Hematopoietic multipotent progenitor cell treated with erythropoietin and hydrocortisone succinate and interleukin-3 and kit ligand, for 4 days (in vitro differentiated cells): ENCODE measurements around the gene KRTAP1-5.
"Not testable (repeated sequence)": the region's sequence is repeated elsewhere in the genome, so short reads cannot be mapped to it uniquely, and the experiment has no call there.

Source experiments
- DNase-seq: peaks from one replicate; pipeline ENCODE4 v3.0.0-alpha.2; 2015

Gene KRTAP1-5

GRCh38 chr17:41026715-41027471 lies at the start of gene KRTAP1-5:
Gene KRTAP1-5 (minus strand): TSS chr17:41027208. CDS start chr17:41027155, 53 bp downstream.
- no peak for DNase-seq

- no peak for DNase-seq
These were observed 49.8 kb upstream of the KRTAP1-5 start for GRCh38 chr17:41076788-41077187.

DNA sequence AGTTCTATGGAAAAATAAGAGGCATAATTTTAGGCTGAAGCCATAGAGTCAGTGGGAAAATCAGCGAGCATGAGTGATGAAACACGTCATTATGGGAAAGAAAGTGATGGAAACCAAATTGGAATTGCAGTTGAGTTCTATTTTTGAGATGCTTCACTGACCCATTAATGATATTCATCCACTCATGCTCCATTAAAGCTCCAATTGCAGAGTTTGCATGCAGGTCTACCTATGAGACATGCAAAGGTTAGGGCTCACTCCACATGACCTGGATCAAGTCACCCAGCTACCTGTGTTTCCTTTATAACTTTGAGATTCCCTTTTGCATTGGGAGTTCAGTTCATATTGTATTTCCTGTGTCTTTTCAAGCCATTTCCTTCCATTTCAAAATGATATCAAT lies 46.7 kb upstream of the KRTAP1-5 start:
- DNase-seq: no peak

DNA sequence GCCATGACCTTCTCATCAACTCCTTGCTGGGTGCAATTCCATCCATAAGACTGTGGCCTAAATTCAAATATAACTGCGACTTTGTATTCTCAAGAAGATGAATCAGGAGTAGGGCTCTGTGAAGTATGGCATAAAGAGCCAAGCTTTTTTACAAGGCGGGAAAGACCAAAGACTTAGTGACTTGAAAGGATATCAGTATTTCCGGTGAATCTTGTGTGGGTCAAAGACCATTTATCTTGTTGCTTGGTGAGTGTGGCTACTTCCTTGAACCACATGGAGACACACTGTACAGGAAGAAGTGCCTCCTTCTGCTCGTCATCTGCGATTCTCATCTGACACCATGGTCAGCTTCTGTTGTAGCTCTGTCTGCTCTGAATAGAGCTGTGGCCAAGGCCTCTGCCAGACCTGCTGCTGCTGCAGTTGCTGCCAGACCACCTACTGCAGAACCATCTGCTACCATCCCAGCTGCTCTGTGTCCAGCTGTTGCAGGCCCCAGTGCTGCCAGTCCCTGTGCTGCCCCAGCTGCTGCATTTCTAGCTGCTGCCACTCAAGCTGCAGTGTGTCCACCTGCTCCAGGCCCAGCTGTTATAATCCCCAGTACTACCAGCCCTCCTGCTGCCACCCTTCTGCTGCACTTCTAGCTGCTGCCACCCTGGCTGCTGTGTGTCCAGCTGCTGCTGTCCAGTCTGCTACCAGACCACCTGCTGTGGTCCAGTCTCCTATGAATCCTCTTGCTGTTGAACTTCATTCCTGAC lies 44.8 kb upstream of the KRTAP1-5 start:
- no peak for DNase-seq

GRCh38 chr17:41069031-41069430 lies 42.0 kb upstream of the KRTAP1-5 start:
- DNase-seq: peak; percentile 14

DNA sequence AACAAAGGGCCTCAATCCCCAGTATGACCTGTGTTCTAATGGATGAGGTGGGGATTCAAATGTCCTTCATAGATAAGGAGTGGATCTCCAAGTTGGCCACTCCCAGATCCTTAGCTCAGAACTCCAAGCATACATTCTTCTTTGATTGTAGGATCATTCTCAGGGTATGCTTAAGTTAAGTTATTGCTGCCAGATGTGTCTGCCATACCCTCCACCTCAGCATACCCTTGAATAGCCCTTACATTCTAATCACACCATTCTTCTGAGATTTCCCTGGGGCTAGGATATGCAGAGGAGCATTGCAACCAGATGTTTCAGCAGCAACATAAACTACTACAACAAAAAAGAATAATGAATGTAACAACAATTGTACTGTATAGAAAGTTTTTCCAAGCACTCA lies 40.3 kb upstream of the KRTAP1-5 start:
- DNase-seq: no peak

GRCh38 chr17:41065829-41066624 lies 39.0 kb upstream of the KRTAP1-5 start, which contains the start of gene KRTAP2-4:
Gene KRTAP2-4 (minus strand): TSS chr17:41065879. CDS start chr17:41065845, 34 bp downstream.
- DNase-seq: peak; percentile 51

DNA sequence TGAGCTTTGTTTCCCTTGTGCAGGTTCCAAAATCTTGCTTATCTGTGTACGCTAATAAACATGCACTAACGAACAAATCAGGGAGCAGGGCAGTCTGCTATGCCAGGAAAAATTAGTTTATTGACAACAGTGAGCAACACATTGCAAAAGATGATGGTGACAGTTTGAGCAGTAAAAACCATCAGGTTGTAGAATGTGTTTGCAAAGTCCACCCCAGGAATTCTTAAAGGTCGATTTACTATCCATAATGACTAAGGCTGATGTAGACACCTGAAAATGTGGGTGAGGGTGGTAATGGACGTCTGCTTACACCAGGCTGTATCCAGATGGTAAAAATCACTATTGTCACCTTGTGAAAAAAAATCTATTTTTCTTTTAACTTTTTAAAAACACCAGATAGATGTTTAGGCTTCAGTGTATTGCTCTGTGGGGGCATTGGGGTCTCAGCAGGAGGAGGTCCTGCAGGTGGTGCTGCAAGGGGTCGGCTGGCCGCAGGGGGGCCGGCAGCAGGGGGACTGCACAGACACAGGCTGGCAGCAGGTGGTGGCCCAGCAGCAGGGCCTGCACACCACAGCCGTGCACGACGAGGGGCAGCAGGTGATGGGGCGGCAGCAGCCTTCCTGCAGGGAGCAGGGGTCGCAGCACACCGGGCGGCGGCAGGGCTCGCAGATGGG lies 38.1 kb upstream of the KRTAP1-5 start:
- DNase-seq: not testable (repeated sequence)

DNA sequence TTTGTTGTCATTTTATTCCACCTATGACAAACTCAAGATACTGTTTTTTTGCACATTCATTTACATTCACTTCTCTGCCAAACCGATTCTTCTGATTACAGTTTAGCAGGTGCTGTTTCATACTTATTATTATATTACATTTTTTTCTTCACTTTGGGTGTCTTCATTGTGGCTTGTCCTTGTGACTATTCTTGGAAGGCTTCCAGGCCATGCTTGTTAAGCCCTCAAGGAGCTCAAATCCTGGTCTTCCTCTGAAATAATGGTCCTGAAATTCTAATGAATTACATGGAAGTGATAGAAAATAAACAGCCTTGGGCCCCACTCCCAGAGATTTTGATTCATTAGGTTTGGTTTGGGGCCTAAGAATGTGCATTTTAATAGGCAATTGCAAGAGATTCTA lies 37.3 kb upstream of the KRTAP1-5 start:
- peak; percentile 7 for DNase-seq

- DNase-seq: no peak
These were observed 36.4 kb upstream of the KRTAP1-5 start for GRCh38 chr17:41063449-41063848.

GRCh38 chr17:41061964-41062363 lies 35.0 kb upstream of the KRTAP1-5 start:
- no peak for DNase-seq

- DNase-seq: no peak
These were observed 33.1 kb upstream of the KRTAP1-5 start, which contains the start of gene KRTAP2-3 for GRCh38 chr17:41060052-41060604. Gene KRTAP2-3 (minus strand): TSS chr17:41060114. CDS start chr17:41060050, 64 bp downstream.

DNA sequence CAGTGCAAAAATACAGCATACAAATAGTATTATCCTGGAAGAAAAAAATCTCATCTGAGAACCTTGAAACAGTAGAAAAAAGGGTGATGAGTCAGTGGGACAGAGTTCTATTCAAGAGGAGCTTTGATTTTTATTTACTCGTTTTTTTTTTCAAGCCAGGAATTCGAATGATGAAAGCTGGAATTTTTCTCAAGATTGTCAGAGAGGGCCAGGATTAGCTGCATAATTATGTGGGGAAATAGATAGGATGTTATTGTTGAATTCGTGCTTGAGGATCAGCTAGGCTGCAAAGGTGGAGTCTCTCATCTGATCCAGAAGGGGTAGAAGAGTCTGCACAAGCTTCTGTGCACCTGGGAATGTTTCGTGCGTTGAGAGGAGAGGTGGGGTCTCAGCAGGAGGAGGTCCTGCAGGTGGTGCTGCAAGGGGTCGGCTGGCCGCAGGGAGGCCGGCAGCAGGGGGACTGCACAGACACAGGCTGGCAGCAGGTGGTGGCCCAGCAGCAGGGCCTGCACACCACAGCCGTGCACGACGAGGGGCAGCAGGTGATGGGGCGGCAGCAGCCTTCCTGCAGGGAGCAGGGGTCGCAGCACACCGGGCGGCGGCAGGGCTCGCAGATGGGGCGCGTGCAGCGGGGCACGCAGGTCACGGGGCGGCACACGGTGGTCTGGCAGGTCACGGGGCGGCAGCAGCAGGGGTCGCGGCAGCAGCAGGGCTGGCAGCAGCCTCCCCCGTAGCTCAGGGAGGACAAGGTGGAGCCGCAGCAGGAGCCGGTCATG lies 32.5 kb upstream of the KRTAP1-5 start:
- not testable (repeated sequence) for DNase-seq

DNA sequence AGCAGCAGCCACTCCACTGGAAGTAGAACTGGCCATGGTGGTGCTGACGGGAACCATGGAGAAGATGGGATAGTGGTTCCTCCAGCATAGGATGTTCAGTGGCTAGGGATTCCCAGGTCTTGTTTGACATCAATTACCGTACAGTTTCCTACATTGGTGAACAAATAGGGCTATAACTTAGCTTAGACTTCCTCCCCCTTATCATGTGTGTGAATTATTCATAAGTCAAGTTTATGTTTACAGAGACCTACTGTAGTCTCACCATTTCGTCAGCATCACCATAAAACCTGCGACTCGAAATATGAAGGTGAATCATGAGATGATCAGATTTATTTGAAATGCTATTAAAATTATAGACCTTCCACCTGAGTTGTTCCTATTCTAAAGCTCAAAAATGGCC lies 31.7 kb upstream of the KRTAP1-5 start:
- no peak for DNase-seq

- DNase-seq: no peak
These were observed 30.5 kb upstream of the KRTAP1-5 start for GRCh38 chr17:41057547-41057946.

DNA sequence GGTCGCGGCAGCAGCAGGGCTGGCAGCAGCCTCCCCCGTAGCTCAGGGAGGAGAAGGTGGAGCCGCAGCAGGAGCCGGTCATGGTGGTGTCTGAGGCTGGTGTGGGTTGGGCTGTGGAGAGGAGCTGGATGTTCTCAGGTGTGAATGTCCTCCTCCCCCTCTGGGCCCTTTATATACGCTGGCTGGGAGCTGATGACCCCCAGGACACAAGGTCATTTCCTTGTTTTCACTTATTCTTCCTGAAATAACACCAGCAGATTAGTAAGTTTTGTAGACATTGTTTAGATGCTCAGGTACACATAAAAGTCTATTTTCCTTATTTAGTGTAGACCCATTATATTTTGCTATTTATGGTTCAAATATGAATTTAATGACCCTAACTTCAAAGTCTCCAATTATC lies 28.1 kb upstream of the KRTAP1-5 start, which contains the start of gene KRTAP2-2:
KRTAP2-2 (minus strand) TSS at position 101 of the 400 bp plus-strand sequence; CDS start at position 82, 19 bp downstream.
- not testable (repeated sequence) for DNase-seq

- not testable (repeated sequence) for DNase-seq
These were observed 27.5 kb upstream of the KRTAP1-5 start for GRCh38 chr17:41054556-41054955.

- DNase-seq: no peak
These were observed 27.0 kb upstream of the KRTAP1-5 start for GRCh38 chr17:41054025-41054424.

- no peak for DNase-seq
These were observed 25.6 kb upstream of the KRTAP1-5 start for GRCh38 chr17:41052566-41052965.

GRCh38 chr17:41049110-41049509 lies 22.1 kb upstream of the KRTAP1-5 start:
- DNase-seq: no peak

- no peak for DNase-seq
These were observed 21.4 kb upstream of the KRTAP1-5 start for GRCh38 chr17:41048441-41048840.
